ENCODE measurements around the gene TEX22. TPM values are rescaled to one million over a fixed set of nuclear protein-coding genes. Genes with fewer than 3 reads are reported as not detected.

TEX22 gene
- total RNA-seq, 1 experiment from 2014 or later, result 0.50 TPM

DNA sequence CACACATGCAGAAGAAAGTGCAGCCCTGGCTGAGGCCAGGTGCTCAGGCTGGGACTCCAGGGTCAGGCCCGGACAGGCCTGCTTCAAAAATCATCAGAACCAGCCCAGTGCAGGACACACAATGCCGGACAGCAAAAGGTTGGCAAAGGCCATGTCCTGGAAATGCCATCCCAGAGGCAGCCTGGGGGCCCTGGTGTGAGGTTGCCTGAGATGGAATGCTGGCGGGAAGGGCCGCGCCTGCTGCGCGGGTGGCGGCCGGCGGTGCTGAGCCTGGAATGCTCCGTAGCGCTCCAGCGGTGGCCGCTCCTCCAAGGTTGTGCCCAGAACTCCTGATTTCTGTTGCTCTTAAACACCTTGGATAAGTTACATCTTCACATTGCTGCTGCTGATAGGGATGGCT is 54.6 kb downstream of the TEX22 start:
- DNase-seq (ENCODE audit: extremely low read depth, low read depth), result no peak

DNA sequence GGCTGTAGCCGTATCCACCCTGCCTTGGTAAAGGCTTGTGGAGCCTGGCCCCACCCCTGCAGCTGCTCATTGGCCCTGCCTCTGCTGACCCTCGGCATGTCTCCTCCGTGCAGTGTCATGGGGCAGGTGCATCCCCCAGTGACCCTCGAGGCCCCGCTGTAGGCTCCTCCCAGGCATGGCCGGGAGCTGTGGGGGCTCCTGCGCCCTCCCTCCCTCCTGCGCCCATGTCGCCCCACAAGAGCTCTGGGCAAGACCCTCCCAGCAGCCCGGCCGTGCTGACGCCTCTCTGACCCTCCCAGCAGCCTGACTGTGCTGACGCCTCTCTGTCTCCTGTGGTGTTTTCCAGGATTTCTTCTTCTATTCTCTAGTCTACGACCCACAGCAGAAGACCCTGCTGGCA is 55.5 kb downstream of the TEX22 start:
- no peak for DNase-seq (ENCODE audit: extremely low read depth, low read depth)

DNA sequence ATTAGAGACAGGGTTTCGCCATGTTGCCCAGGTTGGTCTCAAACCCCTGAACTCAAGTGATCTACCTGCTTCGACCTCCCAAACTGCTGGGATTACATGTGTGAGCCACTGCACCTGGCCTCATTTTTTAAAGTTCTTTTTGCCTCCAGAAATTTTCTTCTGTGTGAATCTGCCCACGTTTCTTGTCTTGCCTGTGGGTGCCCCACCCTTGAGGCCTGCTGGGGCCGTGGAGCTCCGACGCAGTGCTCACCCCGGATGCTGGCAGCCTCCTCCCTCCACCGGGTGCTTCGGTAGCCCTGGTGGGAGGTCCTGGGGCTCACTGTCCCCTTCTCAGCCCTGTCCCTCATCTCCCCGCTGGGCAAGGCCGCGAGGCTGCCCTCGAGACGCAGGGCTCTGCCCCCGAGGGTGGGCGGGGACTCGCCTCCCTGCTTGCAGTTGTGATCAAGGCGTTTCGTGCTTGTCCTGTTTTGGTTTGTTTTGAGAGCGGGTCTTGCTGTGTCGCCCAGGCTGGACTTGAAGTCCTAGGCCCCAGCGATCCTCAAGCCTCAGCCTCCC is 56.8 kb downstream of the TEX22 start:
- DNase-seq (ENCODE audit: extremely low read depth, low read depth), result no peak

DNA sequence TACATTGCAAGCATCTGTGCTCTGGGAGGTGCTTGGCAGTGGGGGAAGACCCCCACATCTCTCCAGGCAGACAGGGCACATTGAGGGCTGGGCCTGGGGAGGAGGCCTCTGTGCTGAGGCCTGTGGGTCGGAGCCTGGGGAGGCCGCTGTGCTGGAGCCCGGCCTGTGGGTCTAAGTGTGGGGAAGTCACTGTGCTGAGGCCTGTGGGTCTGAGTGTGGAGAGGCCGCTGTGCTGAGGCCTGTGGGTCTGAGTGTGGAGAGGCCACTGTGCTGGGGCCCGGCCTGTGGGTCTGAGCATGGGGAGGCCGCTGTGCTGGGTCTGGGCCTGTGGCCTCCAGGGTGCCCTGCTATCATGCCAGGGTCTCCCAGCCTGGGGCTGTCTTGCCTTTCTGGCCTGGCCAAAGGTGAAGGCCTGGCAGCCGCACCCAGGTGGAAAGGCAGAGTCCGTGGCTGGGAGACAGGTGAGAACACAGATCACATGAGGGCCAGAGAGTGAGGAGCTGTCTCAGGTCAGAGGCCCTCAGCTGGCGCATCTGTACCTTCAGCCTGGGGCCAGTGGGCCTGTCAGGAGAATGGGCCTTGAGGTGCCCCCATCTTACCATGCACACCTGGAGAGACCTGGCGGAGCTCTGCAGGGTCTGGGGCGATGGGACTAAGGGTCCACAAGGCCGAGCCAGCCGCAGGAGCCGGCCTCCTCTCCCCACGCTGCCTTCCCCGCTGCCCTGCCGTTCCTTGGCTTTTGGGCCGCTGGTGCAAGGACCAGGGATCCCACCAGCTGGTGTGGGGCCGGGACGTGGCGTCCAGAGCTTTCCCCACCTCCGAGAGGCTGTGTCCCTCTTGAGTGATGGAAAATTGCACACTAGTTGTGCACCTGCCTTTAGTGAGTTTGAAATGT is 57.7 kb downstream of the TEX22 start:
- DNase-seq (ENCODE audit: extremely low read depth, low read depth), result no peak

DNA sequence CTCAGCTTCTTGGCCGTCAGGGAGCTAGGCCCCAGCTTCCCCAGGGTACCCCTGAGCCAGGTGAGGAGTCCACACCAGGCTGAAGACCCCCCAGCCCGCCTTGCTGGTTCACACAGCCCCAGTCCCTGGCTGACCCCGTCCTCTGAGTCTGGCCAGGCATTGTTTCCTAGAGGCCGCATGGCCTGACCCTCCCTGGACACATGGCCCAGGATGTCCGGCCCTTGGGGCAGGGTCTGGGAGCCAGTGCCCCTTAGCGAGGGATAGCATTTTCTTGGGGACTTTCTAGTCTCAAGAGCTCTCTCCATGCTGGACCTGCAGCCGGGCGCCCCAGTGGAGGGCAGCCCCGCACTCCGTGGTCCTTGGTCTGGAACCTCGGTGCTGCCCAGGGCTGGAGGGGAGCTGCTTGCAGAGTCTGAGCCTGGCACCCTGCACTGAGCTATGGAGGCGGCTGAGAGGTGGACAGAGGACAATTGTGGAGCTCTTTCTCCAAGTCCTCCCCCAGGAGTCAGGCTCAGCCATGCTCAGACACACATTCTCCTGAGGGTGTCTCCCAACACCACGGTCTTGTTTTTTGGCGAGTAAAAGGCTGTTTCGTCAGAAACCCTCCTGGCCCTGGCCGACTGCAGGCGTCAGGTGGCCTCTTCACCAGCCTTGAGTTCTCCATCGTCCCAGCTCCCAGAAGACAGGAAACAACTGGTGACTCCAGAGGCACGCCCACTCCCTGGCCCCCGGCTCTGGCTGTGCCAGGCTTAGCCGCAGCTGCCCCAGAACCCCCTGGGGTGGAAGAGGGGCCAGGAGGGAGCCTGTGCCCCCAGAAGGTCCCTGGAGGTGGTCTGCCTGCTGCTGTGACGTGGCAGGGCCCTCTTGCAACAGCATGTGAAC is 58.6 kb downstream of the TEX22 start:
- no peak for DNase-seq (ENCODE audit: extremely low read depth, low read depth)

DNA sequence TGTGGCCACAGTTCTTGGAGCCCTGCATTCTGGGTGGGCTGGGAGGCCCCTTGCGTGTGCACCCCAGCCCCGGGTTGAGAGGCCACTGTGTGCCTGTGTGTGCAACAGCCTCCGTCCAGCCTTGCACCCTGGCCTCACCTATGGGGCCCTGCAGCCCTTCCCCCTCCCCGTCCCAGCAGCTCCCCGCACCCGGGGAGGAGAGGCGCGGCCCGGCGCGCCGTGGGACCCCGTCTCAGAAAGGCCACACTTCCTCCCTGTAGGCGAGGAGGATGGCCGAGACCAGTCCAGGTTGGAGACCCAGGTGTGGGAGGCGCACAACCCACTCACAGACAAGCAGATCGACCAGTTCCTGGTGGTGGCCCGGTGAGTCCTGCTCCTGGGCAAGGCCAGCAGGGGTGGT is 59.7 kb downstream of the TEX22 start:
- no peak for DNase-seq (ENCODE audit: extremely low read depth, low read depth)

DNA sequence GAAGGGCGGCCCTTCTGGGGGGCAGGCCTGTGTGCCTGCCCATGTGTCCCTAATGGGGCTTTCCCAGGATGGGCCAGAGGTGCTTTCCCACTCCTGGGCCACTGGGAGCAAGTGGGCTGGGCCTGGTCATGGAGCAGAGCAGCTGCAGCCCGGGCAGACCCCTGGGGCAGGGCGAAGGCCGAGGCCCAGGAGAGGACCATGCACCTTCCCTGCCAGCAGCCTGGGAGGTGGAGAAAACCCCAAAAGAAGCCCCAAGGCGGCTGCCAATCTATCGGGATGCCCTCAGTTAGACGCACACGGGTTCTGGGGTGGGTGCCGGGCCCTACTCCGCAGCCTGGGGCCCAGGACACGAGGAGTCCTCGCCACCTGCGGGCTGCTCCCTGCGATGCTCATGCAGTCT is 60.2 kb downstream of the TEX22 start:
- DNase-seq (ENCODE audit: extremely low read depth, low read depth), result no peak

DNA sequence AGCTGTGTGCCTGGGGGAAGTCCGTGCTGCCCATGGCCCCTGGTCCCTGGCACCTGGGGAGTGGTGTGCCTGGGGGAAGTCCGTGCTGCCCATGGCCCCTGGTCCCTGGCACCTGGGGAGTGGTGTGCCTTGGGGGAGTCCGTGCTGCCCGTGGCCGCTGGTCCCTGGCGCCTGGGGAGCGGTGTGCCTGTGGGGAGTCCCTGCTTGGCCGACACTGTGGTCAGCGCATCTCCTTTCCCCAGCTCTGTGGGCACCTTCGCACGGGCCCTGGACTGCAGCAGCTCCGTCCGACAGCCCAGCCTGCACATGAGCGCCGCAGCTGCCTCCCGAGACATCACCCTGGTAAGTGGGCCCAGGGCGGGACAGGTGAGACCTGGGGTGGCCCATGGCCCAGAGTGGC is 61.8 kb downstream of the TEX22 start:
- DNase-seq (ENCODE audit: extremely low read depth, low read depth), result no peak

DNA sequence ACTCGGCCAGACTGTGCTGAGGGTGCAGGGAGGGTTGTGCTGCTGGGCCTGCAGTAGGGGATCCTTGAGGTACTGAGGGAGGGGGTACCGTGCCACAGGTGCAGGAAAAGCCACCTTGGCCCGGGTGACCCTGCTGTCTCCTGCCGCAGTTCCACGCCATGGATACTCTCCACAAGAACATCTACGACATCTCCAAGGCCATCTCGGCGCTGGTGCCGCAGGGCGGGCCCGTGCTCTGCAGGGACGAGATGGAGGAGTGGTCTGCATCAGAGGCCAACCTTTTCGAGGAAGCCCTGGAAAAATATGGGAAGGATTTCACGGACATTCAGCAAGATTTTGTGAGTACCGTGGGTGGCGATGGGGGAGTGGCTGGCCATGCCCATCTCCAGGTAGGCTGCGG is 62.3 kb downstream of the TEX22 start:
- no peak for DNase-seq (ENCODE audit: extremely low read depth, low read depth)

DNA sequence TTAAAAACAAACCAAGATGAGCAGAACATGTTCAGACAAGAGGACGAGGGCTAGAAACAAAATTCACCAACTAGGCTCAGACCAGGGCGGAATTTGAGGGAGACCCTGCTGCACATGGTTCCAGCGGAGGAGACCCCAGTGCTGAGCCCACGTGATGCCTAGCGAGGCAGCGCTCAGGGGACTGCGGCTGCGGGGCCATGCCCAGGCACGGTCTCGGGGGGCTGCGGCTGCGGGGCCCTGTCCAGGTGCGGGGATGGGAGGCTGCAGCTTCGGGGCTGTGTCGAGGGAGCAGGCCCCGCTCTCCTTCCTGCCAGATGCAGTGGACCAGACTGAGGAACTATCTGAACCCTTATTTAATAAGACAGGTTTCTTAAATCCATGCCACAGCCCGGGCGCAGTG is 63.6 kb downstream of the TEX22 start:
- no peak for DNase-seq (ENCODE audit: extremely low read depth, low read depth)

Other genes starting within 250 kb of the TEX22 start
- gene JAG2, start 229.8 kb upstream of the TEX22 start, total RNA-seq (2014; rRNA removed; shearing (Covaris generic)), result 5.9 and 6.3 TPM in 2 replicates
- gene NUDT14, start 217.2 kb upstream of the TEX22 start, total RNA-seq (2014; rRNA removed; shearing (Covaris generic)), result 13.6 and 23.5 TPM in 2 replicates
- 15.3 and 16.2 TPM in 2 replicates for gene BTBD6, start 150.0 kb upstream of the TEX22 start, total RNA-seq (2014; rRNA removed; shearing (Covaris generic))
- gene BRF1, start 97.5 kb upstream of the TEX22 start, total RNA-seq (2014; rRNA removed; shearing (Covaris generic)), result 16.0 and 17.1 TPM in 2 replicates
- gene PACS2, start 83.8 kb upstream of the TEX22 start, total RNA-seq (2014; rRNA removed; shearing (Covaris generic)), result 30.6 and 30.7 TPM in 2 replicates
- gene MTA1, start 21.3 kb downstream of the TEX22 start, total RNA-seq (2014; rRNA removed; shearing (Covaris generic)), result 68.0 and 77.9 TPM in 2 replicates
- gene CRIP2, start 76.3 kb downstream of the TEX22 start, total RNA-seq (2014; rRNA removed; shearing (Covaris generic)), result 13.6 and 18.7 TPM in 2 replicates
- 65.3 and 85.6 TPM in 2 replicates for gene CRIP1, start 88.3 kb downstream of the TEX22 start, total RNA-seq (2014; rRNA removed; shearing (Covaris generic))
- gene TEDC1, start 92.7 kb downstream of the TEX22 start, total RNA-seq (2014; rRNA removed; shearing (Covaris generic)), result 21.3 and 23.1 TPM in 2 replicates
- 1.9 and 3.1 TPM in 2 replicates for gene TMEM121, start 128.0 kb downstream of the TEX22 start, total RNA-seq (2014; rRNA removed; shearing (Covaris generic))